GM18867 (cell line): Measurements from ENCODE around the gene SLC6A6.

Experiments
- ATAC-seq: cut with Tn5 transposase; IDR thresholded peaks from one replicate; pipeline ENCODE4 v1.9.1; 2021; ENCODE audit warnings: mild to moderate bottlenecking, moderate library complexity; ENCODE audit not compliant: unreplicated experiment

SLC6A6 gene

DNA sequence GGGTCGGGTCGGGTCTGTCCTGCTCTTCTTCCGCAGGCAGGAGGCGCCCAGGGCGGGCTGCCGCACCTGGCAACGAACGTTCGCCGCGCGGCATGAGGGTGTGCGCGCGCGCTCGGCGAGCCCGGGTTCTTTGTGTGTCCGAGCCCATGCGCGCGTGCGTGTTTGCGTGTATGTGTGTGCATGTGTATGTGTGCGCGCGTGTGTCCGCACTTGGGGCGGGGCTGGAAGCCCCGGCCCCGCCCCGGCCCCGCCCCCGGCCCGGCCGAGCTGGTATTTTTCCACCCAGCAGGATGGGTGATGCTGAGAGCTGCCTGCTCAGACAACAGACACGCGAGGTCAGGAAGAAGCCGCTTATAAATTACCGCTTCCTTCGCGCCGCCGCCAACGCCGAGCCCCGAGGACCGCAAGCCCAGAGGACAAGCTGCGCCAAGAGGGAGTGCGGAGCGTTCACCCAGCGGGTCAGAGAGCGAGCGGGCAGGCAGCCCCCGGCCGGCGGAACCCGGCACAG is at the start of gene SLC6A6:
Gene SLC6A6, plus strand, starts transcription at position 303 of the 508 bp plus-strand sequence. CDS start 41,029 bp downstream, outside the sequence.
- peak; percentile 79 for ATAC-seq

DNA sequence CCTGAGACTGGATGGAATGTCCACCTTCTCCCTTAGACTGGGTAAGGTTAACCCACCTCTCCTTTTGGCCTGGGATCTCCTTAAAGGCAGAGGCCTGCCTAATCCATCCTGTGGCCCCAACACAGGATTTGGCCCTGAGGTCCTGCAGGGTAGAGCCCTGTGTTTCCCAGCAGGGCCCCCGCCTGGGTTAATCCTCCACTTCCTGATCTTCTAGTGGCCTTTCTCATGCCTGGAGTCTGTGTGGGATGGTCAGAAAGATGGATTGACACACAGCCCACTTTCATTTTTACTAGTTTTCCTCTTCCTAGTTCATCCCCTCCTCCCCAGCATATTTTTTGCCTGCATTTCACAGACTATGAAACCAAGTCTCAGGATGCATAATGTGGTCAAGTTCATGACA is 48.9 kb upstream of the SLC6A6 start:
- no peak for ATAC-seq

DNA sequence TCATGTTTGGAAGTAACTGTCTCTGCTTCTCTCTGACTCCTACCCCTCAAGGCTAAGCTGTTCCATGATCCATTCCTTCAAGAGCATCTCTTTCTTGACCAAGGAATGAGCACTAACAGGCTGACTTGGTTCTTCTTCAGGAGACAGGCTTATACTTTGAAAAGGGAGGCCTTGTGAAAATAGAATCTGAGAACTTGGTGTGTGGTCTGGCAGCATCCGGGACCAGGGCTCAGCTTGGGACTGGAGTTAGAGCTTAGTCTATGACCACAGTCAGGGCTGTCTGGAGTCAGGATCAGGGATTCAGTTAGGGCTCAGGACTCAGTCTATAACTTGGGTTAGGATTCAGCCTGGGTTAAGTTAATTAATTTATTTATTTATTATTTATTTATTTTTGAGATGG is 44.9 kb upstream of the SLC6A6 start:
- no peak for ATAC-seq

DNA sequence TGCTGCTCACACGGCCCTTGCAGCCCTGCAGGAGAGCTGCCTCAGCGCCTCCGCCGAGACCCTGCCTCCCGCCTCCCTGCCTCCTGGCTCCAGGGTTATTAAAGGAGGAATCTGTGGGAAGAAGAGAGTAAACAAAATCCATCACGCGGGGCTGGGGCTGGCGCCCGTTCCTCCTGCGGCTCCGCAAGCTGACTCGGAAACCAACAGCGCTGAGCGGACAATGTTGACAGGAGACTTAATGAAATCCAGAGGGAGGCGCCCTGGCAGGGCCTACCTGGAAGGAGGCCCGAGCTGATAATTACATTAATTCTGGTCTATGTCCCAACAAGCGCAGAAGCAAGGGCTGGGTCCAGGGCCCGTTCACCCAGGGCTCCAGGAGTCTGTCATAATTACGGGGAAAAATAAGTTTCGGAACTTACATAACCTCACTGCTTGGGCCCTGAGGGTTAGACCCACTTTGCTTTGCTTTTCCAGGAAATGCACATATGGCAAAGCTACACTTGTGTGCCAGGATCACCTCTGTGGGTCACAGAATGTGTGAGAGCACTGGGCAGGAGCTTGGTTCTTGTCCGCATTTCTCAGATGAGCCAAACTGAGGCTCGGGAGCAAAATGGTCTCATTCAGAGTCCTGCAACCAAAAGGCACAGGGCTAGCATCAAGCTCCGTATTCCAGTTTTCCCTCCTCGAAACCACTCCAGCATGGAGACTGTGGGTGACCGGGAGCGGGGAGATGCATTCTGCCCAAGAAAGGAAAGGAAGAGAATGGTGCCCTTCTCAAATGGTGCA is 43.8 kb upstream of the SLC6A6 start:
- no peak for ATAC-seq

DNA sequence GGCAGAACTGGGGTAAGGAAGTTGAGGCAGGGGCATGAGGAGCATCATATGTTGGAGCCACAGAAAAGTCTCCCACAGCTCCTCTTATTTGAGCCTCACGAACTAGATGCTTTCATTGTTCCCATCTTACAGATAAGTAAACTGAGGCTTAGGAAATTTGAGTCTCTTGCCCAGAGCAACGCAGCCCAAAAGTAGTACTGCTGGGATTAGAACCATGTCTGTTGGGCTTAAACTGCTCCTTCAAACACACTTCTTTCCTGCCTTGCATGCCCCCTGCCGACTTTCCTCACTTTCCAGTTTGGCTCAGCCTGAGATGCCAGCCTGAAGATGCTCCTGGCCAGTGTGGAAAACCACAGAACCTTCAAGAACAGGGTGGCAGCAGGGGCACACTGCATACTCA is 43.1 kb upstream of the SLC6A6 start:
- ATAC-seq = no peak

DNA sequence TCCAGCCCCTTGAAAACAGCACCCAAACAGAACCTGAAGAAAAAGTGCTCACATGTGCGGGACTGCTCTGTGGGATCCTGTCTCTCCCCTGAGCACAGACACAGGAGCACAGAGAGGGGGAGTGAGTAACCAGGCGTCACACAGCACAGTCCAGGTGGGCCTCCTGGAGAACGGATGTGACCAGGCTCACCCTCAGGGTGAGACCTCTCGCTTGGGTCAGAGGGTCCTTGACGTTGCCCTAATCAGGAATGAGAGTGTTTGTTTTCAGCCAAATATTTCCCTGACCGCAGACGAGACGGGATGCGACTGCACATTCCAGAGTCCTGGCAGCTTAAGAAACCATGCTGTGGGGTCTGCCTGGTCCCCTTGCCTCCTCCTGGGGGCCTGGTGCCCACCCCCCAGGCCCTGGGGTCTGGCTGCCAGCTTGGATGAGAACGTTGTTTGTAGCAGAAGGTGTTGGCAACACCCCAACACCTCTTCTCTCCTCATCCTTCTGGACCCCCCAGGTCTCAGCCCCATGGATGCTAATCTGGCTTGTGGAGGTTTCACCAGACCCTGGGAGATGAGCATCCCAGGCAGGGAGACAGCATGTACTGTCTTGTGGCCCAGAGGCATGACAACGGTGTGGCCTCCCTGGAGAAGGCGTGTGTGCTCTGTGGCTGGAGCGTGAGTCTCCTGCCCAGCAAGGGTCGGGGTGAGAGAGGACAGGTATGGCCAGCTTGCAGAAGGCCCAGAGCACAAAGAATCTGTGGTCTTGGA is 42.1 kb upstream of the SLC6A6 start:
- no peak for ATAC-seq

DNA sequence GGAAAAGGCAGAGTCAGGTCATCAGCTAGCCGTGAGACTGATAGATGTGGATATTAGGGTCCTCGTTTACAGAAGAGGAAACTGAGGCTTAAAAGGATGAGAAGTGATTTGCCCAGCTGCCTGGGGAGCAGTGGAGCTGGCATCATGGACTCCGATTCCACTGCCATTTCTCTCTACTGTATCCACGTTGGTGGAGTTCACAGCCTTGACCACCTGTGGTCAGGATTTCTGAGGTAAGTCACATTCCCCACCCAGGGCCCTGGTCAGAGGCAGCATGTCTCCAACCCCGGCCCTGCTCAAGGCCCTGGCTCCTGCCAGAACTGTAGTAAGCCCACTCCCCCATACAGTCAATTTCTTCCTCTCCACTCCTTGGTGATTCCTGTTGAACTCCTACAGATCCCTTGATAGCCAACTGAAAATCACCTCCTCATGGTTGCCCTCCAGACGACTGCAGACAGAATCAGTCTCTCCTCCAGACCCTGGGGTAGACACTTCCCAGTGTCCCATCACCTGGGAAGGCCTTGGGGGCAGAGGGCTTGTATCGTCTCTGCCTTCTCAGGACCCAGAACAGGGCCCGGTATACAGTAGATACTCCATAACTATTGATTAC is 41.2 kb upstream of the SLC6A6 start:
- ATAC-seq = no peak

DNA sequence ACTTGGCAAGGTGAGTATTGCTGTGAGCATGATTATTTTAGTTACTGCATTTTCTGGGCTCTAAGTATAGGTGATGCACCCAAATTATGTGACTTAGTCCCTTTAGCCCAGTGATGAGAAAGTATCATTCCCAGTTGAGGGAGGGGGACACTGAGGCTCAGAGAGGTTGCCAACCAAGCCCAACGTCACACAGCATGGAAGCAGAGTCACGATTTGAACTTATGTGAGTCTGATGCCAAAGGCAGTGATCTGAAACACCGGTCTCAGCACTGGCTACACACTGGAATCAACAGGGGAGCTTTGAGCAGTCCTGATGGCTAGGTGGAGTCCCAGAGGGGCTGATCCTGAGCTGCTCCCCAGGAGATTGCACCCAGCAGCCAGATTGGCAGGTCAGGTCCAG is 39.5 kb upstream of the SLC6A6 start:
- ATAC-seq = no peak

DNA sequence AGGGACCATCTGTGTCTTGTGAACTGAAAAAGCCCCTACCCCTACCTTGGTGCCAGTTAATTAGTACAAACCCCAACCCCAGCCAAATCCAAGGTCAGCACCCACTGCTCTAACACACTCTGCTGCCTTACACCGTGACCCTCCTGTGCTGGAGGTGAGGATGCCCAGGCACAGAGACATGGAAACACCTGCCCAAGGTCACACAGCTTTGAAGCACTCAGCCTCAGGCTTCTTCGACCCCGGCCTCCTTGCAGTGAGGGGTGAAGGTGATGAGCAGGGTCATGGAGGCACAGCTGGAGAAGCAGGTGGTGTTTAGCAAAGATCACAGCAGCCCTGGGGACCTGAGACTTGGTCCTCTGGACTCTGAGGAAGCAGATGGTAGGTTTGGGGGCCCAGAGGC is 39.0 kb upstream of the SLC6A6 start:
- no peak for ATAC-seq

DNA sequence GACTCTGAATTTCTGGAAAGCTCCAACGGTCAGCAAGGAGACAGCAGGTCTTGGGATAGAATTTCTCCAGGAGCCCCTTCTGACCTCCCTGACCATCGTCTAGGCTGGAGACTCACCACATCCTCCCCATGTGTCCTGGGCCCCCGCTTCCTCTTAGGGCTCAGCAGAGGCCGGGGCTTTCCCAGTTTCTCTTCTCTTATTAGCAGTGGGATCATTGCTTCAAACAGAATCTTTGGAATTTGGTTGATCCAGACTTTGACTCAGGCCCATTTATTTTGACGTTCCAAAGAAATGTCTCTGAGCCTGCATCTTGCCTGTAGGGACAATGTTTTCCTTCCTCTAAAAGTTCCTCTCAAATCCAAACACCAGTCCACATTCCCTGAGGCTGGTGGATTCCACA is 38.4 kb upstream of the SLC6A6 start:
- ATAC-seq = no peak

DNA sequence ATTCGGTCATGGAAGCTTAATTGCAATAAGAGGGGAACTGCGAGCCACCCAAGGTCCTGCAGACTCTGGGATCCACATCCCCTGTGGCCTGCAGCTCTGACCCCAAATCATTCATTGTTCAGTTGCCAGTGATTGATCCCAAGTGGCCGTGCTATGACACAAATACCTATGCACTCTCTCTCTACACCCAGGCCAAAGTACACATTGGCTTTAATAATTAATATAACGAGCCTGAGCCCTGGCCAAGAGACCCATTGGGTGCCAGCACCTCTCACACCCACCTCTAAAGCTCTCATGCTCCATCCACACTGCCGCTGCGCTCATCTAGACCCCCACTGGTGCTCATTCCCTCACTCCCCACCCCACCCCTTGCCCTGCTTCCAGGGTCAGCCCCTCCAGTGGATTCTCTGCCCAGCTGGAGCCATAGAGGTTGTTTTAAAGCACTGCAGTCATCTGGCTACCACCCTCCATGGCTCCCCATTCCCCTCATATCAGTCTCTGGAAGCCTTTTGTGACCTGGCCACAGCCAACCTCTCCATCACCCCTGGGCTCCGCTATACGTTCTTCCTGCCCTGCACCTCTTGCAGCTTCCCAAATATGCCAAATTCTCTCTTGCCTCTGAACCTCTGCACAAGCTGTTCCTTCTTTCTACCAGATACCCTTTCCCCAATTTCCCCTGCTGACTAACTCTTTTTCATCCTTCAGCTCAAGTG is 37.7 kb upstream of the SLC6A6 start:
- no peak for ATAC-seq

DNA sequence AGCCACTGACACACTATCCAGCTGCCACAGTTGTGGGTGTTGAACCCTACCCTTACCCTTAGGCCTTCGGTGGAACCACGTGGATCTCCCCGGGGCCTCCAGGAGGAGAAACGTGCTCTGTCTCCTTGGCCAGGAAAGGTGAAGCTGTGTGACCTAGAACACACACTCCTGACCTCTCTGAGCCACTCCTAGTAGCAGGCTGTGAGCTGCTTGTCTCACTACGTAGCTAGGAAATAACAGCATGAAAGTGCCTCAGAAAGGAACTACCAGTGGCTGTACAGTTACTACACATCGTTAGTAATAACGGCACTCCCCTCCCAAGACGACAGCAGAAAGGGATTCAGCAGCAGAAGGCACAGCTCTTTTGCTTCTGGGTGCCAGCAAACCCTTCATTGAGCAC is 36.2 kb upstream of the SLC6A6 start:
- no peak for ATAC-seq

DNA sequence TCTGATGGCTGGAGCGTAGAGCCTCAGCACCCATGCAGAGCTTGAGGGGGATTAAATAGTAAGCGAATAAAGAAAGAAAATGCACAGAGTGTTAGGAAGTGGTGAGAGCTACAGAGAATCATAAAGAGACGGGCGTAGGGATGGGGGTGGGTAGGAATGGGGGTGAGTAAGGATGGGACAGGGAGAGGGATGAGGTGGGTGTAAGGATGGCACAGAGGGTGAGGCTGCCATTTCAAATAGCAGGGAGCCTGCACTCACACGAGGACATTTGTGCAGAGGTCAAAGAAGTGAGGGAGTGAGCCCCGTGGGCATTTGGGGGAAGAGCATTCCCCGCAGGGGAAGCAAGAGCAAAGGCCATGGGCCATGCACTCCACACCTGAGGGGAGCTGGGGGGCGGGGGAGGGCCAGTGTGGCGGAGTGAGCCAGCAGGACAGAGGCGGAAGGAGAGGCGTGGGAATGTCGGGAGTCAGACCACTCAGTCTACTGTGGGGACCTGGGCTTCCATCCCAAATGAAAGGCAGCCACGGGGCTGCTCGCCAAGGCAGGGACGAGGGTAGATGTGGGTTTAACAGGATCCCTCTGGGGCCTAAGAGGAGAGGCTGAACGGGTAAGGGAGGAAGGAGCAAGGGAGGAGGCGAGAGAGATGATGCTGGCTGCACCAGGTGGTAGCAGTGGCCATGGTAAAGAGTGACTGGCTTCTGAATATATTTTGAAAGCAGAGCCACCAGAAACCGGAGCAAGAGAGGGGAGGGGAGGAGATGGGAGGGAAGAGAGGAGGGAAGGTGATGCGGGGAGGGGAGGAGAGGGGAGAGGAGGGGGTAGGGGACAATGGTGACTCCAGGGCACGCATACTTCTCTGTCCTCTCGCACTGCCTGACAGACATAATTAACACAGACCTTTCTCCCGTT is 35.2 kb upstream of the SLC6A6 start:
- ATAC-seq = no peak

DNA sequence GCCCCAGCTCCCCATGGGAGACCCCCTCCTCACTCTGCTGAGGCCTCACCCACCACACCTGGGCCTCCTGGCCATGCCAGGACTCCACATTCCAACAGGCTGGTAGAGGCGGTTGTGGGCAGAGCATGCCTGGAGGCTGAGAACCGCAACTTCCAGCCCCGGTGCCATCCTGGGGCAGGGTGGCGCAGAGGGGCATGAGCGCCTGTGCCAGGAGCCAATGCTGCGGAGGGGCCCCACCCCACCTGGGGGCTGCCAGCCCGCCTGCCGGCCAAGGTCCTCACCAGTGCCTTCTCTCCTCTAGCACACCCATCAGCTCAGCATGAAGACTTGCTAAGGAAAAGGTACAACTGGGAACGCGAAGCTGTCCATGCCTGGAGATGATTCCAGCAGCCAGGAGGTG is 34.3 kb upstream of the SLC6A6 start:
- no peak for ATAC-seq

DNA sequence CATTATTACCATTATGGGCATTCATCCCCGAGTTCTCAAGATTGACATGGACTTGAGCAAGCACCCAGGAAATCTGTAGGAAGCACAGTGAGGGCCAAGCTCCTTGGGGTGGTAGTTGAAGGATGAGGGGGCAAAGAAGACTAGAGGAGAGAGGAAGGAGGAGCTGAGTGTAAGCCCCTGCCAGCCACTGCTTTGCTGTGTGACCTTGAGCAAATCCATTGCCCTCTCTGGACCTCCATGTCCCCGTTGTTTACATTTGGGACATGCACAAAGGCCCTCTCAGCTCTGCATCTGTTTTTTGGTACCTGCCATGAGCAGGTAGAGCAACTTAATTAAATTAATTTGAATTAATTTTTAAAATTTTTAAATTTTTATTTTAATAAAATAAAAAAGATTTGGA is 33.5 kb upstream of the SLC6A6 start:
- no peak for ATAC-seq

DNA sequence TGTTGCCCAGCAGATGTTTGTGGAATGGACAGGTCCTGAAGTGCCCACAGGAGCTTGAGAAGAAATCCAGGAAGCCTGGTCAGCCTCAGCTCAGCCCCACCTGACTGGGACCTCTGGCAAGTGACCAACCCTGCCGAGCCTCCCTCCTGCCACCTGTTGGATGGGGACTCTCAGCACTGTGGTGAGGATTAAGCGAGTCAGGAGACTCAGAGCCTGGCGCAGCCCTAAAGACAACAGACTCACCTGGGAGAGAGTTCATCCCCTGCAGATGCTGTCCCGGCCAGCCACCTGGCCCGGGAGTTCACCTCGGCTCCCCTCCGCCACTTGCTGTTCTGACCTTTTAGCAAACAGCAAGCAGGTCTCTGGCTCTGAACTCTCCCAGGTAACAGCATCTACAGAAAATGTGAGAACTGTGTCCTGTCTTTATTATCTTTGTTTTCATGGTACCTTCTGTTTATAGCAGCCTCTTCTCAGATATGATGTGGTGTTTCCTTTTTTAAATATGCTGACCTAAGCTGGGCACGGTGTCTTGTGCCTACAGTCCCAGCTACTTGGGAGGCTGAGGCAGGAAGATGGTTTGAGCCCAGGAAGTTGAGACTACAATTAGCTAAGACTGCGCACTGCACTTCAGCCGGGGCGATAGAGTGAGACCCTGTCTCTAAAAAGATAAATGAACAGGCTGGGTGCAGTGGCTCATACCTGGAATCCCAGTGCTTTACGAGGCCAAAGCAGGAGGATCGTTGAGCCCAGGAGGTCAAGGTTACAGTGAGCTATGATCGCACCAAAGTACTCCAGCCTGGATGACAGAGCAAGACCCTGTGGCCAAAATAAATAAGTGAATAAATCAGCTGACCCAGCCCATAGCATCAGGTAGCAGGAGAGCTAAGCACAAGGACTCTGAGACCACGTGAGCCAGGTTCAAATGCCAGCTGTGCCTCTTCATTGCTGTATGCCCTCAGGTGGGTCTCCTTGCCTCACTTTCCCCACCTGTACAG is 32.4 kb upstream of the SLC6A6 start:
- no peak for ATAC-seq

DNA sequence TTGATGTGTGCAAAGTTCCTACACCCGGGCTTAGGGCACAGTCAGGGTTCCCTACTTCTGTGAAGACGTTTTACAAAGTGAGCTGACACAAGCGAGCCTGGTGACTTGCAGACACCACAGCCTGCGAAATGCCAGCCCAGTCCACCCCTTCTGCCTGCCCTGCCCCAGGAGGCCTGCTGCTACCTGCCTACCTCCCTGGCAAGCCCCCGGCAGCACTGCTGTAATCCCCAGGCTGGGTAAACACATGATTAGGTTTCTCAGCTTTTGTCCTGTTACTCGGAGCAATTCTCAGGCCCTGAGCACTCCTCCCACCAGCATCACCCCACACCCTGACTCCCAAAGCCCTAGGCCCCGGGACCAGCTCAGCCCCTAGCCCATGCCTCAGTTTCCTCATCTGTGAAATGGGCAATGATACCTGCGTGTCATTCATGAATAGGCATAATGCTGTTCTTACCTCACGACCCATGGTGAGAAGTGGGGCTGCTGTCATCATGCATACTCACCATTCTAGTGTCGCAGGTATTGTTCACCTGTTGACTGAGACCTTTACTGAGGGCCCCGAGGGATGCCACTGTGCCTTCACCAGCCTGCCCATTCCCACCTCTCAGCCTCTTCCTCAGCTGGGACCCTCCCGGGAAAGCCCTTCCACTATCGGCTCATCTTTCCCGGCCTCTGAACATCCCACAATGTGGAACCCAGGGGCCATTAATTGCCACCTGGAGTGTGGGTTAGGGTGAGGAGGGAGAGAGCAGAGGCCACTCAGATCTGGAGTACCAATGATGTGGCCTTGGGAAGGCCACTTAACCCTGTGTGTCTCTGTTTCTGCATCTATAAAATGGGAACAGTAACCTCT is 31.5 kb upstream of the SLC6A6 start:
- ATAC-seq = no peak
